Measurements from ENCODE around the gene COA1.

DNA sequence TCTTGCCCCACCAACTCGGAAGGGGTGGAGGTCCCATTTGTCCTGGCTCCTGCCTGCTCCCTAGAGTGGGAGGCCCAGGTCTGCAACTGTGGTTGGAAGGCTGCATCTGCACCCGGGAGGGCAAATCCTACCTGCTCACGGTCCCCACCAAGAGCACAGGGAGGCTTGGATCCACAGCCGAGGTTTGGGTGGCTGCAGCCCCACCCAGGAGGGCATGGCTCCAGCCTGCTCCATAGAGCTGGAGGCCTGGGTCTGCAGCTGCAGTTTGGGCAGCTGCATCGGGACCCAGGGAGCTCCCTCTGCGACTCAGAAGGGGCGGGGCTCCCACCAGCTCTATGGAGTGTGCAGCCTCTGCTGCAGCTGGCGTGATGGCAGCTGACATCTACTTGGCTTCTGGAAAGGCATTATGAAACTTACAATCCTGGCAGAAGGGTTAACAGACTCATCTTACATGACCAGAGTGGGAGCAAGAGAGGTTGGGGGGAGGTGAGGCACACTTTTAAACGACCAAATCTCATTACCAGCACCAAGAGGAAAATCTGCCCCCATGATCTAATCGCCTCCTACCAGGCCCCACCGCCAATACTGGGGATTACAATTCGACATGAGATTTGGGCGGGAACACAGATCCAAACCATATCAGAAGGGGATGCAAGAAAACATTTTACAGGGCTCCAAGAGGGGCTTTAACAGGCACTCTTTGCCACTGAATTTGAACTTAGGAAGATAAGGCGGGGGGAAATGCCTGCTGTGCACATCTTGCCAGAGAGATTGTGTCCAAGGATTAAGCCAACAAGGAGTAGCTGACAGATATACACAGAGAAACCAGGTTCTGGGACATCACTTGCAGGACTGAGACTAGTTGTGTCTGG lies 20.9 kb upstream of the COA1 start:
- TF ChIP-seq, protein P1, sequence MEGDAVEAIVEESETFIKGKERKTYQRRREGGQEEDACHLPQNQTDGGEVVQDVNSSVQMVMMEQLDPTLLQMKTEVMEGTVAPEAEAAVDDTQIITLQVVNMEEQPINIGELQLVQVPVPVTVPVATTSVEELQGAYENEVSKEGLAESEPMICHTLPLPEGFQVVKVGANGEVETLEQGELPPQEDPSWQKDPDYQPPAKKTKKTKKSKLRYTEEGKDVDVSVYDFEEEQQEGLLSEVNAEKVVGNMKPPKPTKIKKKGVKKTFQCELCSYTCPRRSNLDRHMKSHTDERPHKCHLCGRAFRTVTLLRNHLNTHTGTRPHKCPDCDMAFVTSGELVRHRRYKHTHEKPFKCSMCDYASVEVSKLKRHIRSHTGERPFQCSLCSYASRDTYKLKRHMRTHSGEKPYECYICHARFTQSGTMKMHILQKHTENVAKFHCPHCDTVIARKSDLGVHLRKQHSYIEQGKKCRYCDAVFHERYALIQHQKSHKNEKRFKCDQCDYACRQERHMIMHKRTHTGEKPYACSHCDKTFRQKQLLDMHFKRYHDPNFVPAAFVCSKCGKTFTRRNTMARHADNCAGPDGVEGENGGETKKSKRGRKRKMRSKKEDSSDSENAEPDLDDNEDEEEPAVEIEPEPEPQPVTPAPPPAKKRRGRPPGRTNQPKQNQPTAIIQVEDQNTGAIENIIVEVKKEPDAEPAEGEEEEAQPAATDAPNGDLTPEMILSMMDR (IDR thresholded peaks at IDR 0.05) = no peak
- TF ChIP-seq POLR2A (IDR thresholded peaks at IDR 0.05; ENCODE audit: low read length) = no peak
- TF ChIP-seq CEBPB (IDR thresholded peaks at IDR 0.05) = no peak

Data from A549 (cell line).